ENCODE measurements around the gene AIFM1. TPM values are rescaled to one million over a fixed set of nuclear protein-coding genes. Genes with fewer than 3 reads are reported as not detected.
A peak's percentile ranks its signal among the peaks of the same experiment; 100 is the strongest.

The AIFM1 gene
- total RNA-seq, 1 donor, result 15.2 TPM

DNA sequence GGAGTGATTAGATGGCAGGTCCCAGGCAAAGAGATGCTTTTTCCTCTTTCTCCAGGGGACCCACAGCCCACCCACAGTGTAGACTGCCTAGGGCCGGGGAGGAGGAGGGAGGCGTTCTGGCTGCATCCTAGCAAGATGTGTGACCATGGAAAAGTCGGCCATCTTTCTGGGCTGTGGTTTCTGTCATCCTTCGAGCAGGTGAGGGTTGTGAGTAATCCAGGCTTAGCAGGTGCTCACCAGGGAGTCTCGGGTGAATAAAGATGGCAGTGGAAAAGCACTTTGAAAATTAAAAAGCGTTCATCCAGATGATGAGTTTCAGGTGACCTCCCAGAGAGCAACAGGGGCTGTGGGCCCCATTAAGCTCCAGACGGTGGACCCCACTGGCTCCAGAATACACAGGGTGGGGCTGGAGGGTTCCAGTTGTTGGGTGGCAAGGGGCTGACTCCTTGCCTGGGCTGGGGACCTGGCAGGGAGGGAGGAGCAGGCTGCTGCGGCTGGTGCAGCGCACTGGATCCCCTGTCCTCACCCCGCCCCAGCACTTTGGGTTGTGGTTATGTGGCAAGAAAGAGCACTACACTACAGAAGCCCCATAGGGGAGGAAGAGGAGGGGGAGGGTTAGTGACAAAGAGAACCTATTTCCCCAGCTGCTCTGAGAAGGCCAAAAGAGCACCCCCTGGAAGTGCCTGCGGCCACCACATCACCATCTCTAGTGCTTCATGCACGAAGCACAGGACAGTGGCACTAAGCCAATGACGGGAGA, 79.0 kb downstream of the AIFM1 start:
- Histone ChIP-seq H3K27me3 (ENCODE audit: insufficient read depth, low read length) (no peaks in the 10 kb centered on the region), H4K20me1 (ENCODE audit: insufficient read depth, low read length) (peaks cover 24% of the 10 kb centered on the region), H3K4me3 (ENCODE audit: insufficient read depth, low read length) (no peak overlapping the region), H3K27ac (ENCODE audit: low read depth, low read length) (no peak overlapping the region), H3K36me3 (ENCODE audit: insufficient read depth, low read length) (no peaks in the 10 kb centered on the region), H3K4me2 (ENCODE audit: insufficient read depth, low read length) (no peak overlapping the region), H2AFZ (ENCODE audit: low read length) (no peak overlapping the region), H3K79me2 (ENCODE audit: insufficient read depth, low read length) (peaks cover 62% of the 10 kb centered on the region), H3K9me3 (ENCODE audit: low read depth, low read length) (no peaks in the 10 kb centered on the region), H3K4me1 (ENCODE audit: insufficient read depth, low read length) (peaks cover 10% of the 10 kb centered on the region)
- peak; percentile 53 for DNase-seq (ENCODE audit: insufficient read length, low spot score, missing footprints)
- TF ChIP-seq CTCF (IDR thresholded peaks at IDR 0.05; ENCODE audit: extremely low read depth, low read depth, low read length), result no peak

GRCh38 chrX:130085551-130086446, 79.8 kb downstream of the AIFM1 start:
- Histone ChIP-seq H4K20me1 (ENCODE audit: insufficient read depth, low read length) (peaks cover 29% of the 10 kb centered on the region), H3K79me2 (ENCODE audit: insufficient read depth, low read length) (peaks cover 60% of the 10 kb centered on the region), H3K4me2 (ENCODE audit: insufficient read depth, low read length) (no peak overlapping the region), H3K9me3 (ENCODE audit: low read depth, low read length) (no peaks in the 10 kb centered on the region), H3K27ac (ENCODE audit: low read depth, low read length) (no peak overlapping the region), H2AFZ (ENCODE audit: low read length) (no peak overlapping the region), H3K36me3 (ENCODE audit: insufficient read depth, low read length) (no peaks in the 10 kb centered on the region), H3K27me3 (ENCODE audit: insufficient read depth, low read length) (no peaks in the 10 kb centered on the region), H3K4me1 (ENCODE audit: insufficient read depth, low read length) (peaks cover 14% of the 10 kb centered on the region), H3K4me3 (ENCODE audit: insufficient read depth, low read length) (no peak overlapping the region)
- no peak for TF ChIP-seq CTCF (IDR thresholded peaks at IDR 0.05; ENCODE audit: extremely low read depth, low read depth, low read length)
- DNase-seq (ENCODE audit: insufficient read length, low spot score, missing footprints), result peak; percentile 47

DNA sequence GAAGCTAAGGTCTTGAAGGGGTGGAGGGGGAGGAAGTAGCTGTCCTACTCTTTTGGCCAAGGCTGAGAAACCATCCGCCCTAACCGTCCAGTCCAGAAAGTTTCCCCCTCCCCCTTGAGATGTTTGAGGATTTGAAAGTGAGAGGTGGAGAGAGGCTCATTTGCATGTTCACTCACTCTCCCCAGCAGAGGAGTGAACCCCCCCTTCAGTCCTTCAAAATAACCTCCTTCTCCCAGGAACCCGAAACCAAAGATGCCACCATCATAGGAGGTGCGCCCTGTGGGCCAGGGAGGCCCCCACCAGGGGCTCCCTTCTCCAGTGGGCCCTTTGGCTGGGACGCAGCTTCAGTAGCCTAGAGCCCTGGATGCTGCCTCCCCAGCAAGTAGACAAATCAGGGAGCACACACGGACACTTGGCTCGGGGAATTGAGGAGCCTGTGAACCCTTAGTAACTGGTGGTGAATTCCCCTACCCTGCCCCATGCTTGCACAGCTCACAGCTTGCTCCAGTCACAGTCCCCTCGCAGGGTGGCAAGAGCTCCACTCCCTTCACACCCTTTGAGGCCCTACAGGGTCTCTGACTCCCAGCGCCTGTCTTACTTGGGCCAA, 80.9 kb downstream of the AIFM1 start:
- Histone ChIP-seq H3K9me3 (ENCODE audit: low read depth, low read length) (no peaks in the 10 kb centered on the region), H3K4me2 (ENCODE audit: insufficient read depth, low read length) (no peak overlapping the region), H3K27me3 (ENCODE audit: insufficient read depth, low read length) (no peaks in the 10 kb centered on the region), H3K4me1 (ENCODE audit: insufficient read depth, low read length) (peaks cover 14% of the 10 kb centered on the region), H2AFZ (ENCODE audit: low read length) (no peak overlapping the region), H3K27ac (ENCODE audit: low read depth, low read length) (no peak overlapping the region), H3K4me3 (ENCODE audit: insufficient read depth, low read length) (no peak overlapping the region), H4K20me1 (ENCODE audit: insufficient read depth, low read length) (peaks cover 26% of the 10 kb centered on the region), H3K36me3 (ENCODE audit: insufficient read depth, low read length) (no peaks in the 10 kb centered on the region), H3K79me2 (ENCODE audit: insufficient read depth, low read length) (peaks cover 56% of the 10 kb centered on the region)
- no peak for TF ChIP-seq CTCF (IDR thresholded peaks at IDR 0.05; ENCODE audit: extremely low read depth, low read depth, low read length)
- peak; percentile 31 for DNase-seq (ENCODE audit: insufficient read length, low spot score, missing footprints)
